Left renal cortex interstitium (tissue), 4 donors: ENCODE results near the gene NPSR1. TPM values are rescaled to one million over a fixed set of nuclear protein-coding genes. Genes with fewer than 3 reads are reported as not detected.
"Not testable (repeated sequence)": the region's sequence is repeated elsewhere in the genome, so short reads cannot be mapped to it uniquely, and the experiment has no call there.

ENCODE experiments used
- DNase-seq, 4 donors: peaks; one replicate each; pipeline ENCODE4 v3.0.0-alpha.2; 2013; ENCODE audit warnings: low read depth in 4 of 4, low spot score in 2 of 4, missing footprints in 1 of 4
- polyA plus RNA-seq, 4 donors: library from polyadenylated mRNA; unstranded; fragments of 120-200 nt; gene quantifications; one replicate each; pipeline ENCODE4 v1.2.1, GENCODE V29; 2013; ENCODE audit not compliant: insufficient read length in 4 of 4

The NPSR1 gene
- polyA plus RNA-seq, 4 donors: 0.09 TPM; not detected in 3

DNA sequence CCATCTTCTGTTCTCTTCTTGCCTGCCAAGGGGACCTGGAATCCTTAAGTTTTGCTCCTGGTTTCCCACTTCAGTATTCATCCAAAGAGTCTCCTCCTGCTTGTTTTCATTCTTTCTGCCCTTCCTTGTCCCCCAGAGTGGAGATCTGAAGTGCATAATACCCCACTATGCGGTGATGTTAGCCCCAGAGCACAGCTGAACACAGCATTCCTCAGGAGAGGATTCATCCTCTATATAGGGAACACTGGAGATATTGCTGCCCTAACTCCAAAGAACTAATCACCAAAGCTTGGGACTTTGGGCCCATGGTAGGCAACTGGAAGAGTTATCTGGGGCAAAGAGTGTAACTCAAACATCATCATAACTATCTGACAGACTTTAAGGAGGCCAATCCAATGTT, 201.3 kb downstream of the NPSR1 start:
- DNase-seq: not testable (repeated sequence)

DNA sequence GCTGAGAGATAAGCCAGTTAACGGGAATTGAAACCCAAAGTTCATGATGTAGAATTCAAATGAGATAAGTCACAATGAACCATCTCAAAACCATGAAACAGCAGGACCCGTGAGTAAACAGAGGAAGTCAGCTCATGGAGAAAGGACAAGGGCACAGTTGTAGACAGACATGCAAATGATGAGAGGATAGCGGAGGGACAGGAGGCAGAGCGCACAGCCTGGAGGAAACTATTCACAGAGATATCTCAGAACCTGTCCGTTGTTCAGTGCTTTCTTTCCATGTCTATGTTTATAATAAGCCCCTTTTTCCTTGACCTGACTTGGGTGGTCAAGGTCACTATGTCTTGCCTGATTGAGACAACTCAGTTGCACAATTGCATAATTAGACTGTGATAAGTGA, 208.2 kb downstream of the NPSR1 start:
- DNase-seq: not testable (repeated sequence)

DNA sequence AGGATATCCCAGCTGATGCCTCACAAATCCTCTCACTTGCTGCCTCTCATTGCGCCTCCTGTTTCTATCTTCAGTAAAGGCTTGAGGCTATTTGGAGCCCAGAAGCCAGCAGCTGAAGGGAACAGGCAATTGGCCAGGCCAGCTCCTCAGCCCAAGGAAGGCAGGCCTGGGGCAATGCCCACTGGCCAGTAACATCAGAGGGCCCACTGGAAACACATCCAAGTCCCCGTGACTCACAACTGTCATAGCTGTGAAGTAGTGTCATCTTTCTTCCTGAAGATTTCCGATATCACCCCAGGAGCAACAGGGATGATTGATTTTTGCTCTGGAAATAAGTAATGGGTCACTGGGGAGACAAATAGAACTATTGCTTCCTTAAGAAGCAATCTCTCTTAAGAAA, 209.3 kb downstream of the NPSR1 start:
- not testable (repeated sequence) for DNase-seq

DNA sequence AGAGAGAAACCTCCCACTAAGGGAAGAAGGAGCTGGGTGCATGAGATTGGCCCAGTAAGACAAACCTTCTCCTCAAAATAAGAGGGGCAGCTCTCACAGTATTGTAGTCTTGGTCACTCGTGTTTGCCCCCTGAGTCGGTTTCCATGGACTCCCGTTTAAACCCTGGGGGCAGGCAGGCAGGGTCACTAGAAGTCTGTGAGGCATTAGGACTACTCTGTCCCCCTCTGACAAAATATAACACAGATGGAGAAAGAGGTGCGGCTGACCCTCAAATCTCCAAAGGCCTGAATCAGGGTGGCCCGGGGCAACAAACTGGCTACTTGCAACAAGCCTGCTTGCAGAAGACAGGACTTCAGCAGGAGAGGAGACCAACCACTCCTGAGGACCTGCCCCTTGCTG, 210.6 kb downstream of the NPSR1 start:
- DNase-seq: not testable (repeated sequence)

DNA sequence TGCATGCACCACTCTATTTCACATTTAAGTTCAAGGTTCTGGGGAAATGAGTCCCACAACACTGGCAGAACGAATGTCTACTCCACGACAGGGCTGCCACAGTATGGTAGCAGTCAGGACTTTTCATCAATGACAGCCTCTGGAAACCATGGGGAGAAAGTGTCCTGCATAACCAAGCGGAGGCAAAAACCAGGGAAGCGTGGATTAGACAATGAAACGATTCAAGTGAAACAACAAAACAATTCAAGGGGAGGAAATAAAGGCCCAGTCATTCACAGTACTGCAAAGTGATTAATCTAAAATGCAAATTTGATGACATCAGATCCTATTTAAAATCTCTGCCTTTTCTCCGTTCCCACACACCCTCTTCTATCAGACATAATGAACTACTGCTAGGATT, 211.0 kb downstream of the NPSR1 start:
- DNase-seq: no peak

DNA sequence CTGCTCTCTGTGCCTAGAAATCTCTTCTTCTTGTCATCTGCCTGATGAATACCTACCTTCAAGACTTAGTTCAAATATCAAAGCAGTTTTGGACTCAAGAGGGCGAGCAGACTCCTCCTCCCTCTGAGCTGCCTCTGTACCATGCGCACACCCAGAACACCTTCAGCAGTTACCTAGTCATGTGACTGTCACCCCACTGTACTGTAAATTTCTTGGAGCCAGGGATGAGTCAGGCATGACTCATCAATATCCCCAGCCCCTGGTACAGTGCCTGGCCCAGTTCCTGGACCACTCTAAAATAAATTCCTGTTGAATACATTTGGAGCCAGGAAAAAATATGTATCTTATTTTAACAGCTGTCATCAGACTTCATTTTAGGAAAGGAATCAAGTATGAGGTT, 212.0 kb downstream of the NPSR1 start:
- DNase-seq: not testable (repeated sequence)

DNA sequence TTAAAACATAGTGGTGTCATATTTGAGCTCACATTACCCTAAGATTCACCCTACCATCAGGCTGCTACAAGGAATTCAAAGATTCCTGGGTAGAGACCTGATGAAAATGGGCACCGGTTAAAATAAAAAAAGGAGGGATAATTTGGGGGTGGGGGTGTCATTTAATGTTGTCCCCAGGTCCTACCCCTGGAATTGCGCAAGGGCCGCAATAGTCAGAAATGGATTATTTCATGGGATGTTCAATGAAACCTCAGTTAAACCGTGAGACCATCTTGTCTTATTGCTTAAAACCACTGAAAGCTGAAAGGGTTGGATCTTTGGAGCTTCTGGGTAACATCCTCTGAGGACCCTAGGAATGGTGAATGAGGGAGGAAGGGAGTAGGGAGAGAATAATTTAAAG, 216.3 kb downstream of the NPSR1 start:
- DNase-seq: not testable (repeated sequence)

DNA sequence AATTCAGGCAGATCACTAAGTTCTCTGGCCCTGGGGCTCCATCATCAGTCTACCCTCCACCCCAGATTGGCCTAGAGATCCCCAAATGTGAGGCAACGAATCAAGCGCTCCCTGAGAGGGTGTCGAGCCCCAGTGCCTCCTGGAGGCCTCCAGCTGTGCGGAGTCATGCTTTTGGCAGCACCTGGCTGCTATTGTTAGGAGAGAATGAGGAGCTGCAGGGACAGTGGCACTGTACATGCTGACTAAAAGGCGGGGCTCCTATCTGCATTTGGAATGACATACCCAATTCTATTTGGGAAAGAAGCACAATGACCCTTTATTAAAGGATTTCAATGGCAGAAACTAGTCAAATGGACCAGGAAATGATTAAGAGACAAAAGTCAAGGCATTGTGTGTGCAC, 217.5 kb downstream of the NPSR1 start:
- DNase-seq: no peak

DNA sequence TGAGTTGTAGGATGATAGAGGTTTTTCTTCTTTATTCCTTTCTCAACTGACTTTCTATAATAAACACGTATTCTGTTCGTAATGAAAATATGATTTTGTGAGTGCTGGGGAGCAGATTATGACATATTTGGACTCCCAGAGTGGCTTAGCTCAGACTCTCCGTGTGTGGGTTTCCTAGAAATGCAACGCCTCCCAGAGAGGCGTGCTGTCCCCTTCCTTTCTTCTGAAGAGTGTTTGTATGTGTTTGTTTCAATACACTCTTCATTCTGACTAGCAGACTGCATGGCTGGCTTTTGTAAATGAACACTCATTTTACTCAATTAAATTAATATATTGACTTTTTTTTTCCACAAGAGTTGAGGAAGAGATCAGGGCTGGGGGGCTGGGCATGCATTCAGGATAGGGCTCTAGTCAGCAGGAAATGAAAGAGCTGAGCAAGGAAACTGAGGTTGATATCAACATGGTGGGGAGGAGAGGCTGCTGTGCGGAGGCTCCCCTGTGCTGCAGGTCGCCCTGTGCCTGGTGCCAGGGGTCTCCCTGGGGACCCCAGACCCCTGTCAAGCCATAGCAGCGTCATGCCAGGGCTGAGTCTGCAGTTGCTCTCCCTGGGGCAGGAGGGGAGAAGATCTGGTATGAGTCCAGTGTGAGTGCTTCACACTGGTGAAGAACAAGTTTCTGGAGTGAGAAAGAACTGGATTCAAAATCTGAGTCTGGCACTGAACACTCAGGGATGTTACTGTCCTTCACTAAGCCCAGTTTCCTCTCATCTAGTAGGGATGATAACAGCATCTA, 221.1 kb downstream of the NPSR1 start:
- DNase-seq: not testable (repeated sequence)

DNA sequence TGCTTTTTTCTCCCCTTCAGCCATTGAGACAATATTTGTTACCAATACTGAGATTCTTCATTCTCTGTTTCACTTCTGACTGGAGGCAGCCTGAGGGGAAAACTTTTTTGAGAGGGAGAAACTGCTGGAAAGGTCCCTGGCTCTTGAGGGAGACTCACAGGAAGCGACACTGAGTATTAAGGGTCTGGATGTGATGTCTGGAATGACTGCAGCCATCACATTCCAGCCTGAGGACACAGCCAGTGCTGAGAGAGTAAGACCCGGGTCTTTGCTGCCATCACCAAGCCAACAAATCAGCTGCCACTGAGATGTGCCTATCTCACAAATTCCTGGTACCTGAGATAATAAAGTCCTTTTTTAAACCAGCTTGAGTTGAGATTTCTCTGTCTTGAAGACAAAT, 221.9 kb downstream of the NPSR1 start:
- DNase-seq: no peak

DNA sequence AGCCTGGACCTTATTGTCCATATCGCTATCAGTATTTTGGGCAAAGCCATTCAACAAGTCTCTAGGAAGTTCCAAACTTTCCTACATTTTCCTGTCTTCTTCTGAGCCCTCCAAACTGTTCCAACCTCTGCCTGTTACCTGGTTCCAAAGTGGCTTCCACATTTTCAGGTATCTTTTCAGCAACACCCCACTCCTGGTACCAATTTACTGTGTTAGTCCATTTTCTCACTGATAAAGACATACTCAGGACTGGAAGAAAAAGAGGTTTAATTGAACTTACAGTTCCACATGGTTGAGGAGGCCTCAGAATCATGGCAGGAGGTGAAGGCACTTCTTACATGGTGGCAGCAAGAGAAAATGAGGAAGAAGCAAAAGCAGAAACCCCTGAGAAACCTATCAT, 225.8 kb downstream of the NPSR1 start:
- DNase-seq: not testable (repeated sequence)

DNA sequence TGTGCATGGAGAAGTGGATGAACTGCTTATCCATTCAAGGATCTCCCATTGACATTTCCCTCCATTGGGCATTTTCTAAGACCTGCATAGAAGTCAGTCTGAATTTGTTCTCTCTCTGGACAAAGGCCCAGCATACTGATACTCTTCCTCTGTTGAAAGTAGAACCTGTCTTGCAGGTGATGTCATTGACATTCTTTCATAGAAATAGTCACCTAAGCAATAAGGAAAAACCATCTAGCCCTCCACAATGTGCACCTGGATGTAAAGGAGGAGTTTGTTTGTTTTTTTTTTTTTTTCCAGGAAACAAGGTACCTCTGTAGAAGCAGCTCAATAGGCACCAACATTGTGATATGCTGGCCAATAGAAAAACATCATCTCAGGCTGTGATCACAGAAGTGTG, 228.8 kb downstream of the NPSR1 start:
- no peak for DNase-seq

DNA sequence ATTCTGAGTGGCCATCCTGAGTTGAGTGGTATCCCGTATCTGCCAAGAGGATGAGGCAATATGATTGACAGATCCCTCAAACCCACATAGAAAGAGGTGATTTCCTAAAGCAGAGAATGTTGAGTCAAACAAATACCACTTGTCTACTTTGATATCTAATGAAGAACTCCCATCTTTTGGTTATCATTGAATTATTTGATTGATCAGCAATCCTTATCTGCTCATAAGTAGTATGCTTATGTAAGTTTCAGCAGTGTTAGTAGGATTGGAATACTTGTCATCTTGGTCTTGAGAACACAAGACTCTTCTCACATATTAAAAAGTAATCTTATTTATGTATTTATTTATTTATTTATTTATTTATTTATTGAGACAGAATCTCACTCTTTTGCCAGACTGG, 231.9 kb downstream of the NPSR1 start:
- DNase-seq: no peak

DNA sequence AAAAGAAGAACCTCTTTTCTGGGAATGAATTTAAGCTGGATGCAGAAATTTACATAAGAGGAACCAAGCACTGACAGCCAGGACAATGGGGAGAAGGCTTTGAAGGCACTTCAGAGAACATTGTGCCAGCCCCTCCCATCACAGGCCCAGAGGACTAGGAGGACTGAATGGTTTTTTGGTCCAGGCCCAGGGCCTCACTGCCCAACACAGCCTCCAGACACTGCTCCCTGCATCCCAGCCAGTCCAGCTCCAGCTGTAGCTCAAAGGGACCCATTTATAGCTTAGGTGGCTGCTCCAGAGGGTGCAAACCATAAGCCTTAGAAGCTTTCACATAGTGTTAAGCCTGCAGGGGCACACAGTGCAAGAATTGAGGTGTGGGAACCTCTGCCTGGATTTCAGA, 237.2 kb downstream of the NPSR1 start:
- DNase-seq: no peak
